Mesenchymal stem cell (in vitro differentiated cells and primary cell): ENCODE measurements around the gene STOX2.

Experiments used
- DNase-seq: peaks from one replicate; pipeline ENCODE4 v3.0.0-alpha.2; 2013
- H2AFZ ChIP-seq: one replicate; pipeline ENCODE4 v1.6.1; 2013; ENCODE audit warnings: low read depth, mild to moderate bottlenecking, control low read depth, inconsistent platforms, low read length, moderate library complexity
- H2AK5ac ChIP-seq: 2 replicates; pipeline ENCODE4 v1.6.1; 2013; ENCODE audit warnings: low read length, moderate library complexity, mild to moderate bottlenecking, inconsistent platforms; ENCODE audit not compliant: severe bottlenecking
- H2BK120ac ChIP-seq: one replicate; pipeline ENCODE4 v1.6.1; 2013; ENCODE audit warnings: low read depth, mild to moderate bottlenecking, inconsistent platforms, low read length, moderate library complexity
- H2BK12ac ChIP-seq, 2 experiments: one replicate each; pipeline ENCODE4 v1.6.1; 2013; ENCODE audit warnings: inconsistent platforms in 2 of 2, low read length in 2 of 2, mild to moderate bottlenecking in 2 of 2, moderate library complexity in 2 of 2, control low read depth in 1 of 2
- H2BK15ac ChIP-seq: one replicate; pipeline ENCODE4 v1.6.1; 2013; ENCODE audit warnings: mild to moderate bottlenecking, low read depth, inconsistent platforms; ENCODE audit not compliant: poor library complexity, severe bottlenecking
- H2BK5ac ChIP-seq: 2 replicates; pipeline ENCODE4 v1.6.1; 2013; ENCODE audit warnings: low read depth, mild to moderate bottlenecking, low read length, control low read depth, inconsistent platforms; ENCODE audit not compliant: poor library complexity, severe bottlenecking
- H3K14ac ChIP-seq, 2 experiments: one replicate each; pipeline ENCODE4 v1.6.1; 2013; ENCODE audit warnings: inconsistent platforms in 2 of 2, low read length in 2 of 2, control low read depth in 1 of 2, mild to moderate bottlenecking in 1 of 2, moderate library complexity in 1 of 2
- H3K18ac ChIP-seq, 2 experiments: one replicate each; pipeline ENCODE4 v1.6.1; 2013; ENCODE audit warnings: inconsistent platforms in 2 of 2, low read length in 2 of 2, control low read depth in 1 of 2, low read depth in 1 of 2, mild to moderate bottlenecking in 1 of 2
- H3K23ac ChIP-seq, 2 experiments: one replicate each; pipeline ENCODE4 v1.6.1; 2013; ENCODE audit warnings: inconsistent platforms in 2 of 2, low read length in 2 of 2, mild to moderate bottlenecking in 2 of 2, moderate library complexity in 2 of 2, control low read depth in 1 of 2
- H3K27ac ChIP-seq: 2 replicates; pipeline ENCODE4 v1.5.1; 2013; ENCODE audit warnings: mild to moderate bottlenecking, moderate library complexity, low read length, control low read depth, inconsistent platforms; ENCODE audit not compliant: poor library complexity, severe bottlenecking
- H3K27me3 ChIP-seq, 2 experiments: 2 replicates each; pipeline versions ENCODE4 v1.6.1 to v1.7.0; 2013; ENCODE audit warnings: low read length in 2 of 2, mild to moderate bottlenecking in 2 of 2, moderate library complexity in 2 of 2, control low read depth in 1 of 2, inconsistent platforms in 1 of 2; ENCODE audit not compliant: control insufficient read depth in 1 of 2, insufficient read depth in 1 of 2
- H3K36me3 ChIP-seq, 2 experiments: 2 replicates each; pipeline versions ENCODE4 v1.6.1 to v1.7.0; 2013; ENCODE audit warnings: low read length in 2 of 2, control low read depth in 1 of 2, inconsistent platforms in 1 of 2, low read depth in 1 of 2, mild to moderate bottlenecking in 1 of 2; ENCODE audit not compliant: insufficient read depth in 2 of 2, control insufficient read depth in 1 of 2
- H3K4ac ChIP-seq, 2 experiments: one replicate each; pipeline ENCODE4 v1.6.1; 2013; ENCODE audit warnings: inconsistent platforms in 2 of 2, low read length in 2 of 2, mild to moderate bottlenecking in 2 of 2, moderate library complexity in 2 of 2, control low read depth in 1 of 2, low read depth in 1 of 2
- H3K4me1 ChIP-seq: 2 replicates; pipeline ENCODE4 v1.6.1; 2013; ENCODE audit warnings: low read depth, low read length, control low read depth; ENCODE audit not compliant: control insufficient read depth, insufficient read depth
- H3K4me2 ChIP-seq: 2 replicates; pipeline ENCODE4 v1.6.1; 2013; ENCODE audit warnings: low read length, mild to moderate bottlenecking, inconsistent platforms; ENCODE audit not compliant: poor library complexity, severe bottlenecking
- H3K4me3 ChIP-seq, 2 experiments: 2 replicates each; pipeline versions ENCODE4 v1.5.1 to v1.7.0; 2013; ENCODE audit warnings: low read length in 2 of 2, mild to moderate bottlenecking in 2 of 2, control low read depth in 1 of 2, low read depth in 1 of 2; ENCODE audit not compliant: insufficient read depth in 1 of 2
- H3K79me1 ChIP-seq: replicated peaks from 2 replicates; pipeline ENCODE4 v1.6.1; 2013; ENCODE audit warnings: mild to moderate bottlenecking, control low read depth, low read length, inconsistent platforms; ENCODE audit not compliant: poor library complexity, severe bottlenecking
- H3K9ac ChIP-seq: 2 replicates; pipeline ENCODE4 v1.7.0; 2013; ENCODE audit warnings: mild to moderate bottlenecking, low read length, moderate library complexity
- H3K9me3 ChIP-seq: 2 replicates; pipeline ENCODE4 v1.7.0; 2013; ENCODE audit warnings: mild to moderate bottlenecking, low read length; ENCODE audit not compliant: control insufficient read depth
- H4K8ac ChIP-seq: one replicate; pipeline ENCODE4 v1.6.1; 2013; ENCODE audit warnings: inconsistent platforms, mild to moderate bottlenecking, low read length, moderate library complexity
- H4K91ac ChIP-seq: one replicate; pipeline ENCODE4 v1.6.1; 2013; ENCODE audit warnings: mild to moderate bottlenecking, low read length, inconsistent platforms
- WGBS: methylation state at CpG from one replicate; pipeline ENCODE4 v1.1.7; 2013; ENCODE audit warnings: mixed read lengths; 5-methylcytosine and 5-hydroxymethylcytosine counted together

STOX2 gene

GRCh38 chr4:183934761-183935160 lies 29.7 kb downstream of the STOX2 start:
- Histone ChIP-seq H3K4me2 (no peak overlapping the region), H3K9ac (no peak overlapping the region), H3K18ac (no peak overlapping the region), H2BK15ac (no peak overlapping the region), H2AK5ac (no peak overlapping the region), H3K36me3 (no peaks in the 10 kb centered on the region), H3K79me1 (no peaks in the 10 kb centered on the region), H2AFZ (no peak overlapping the region), H2BK12ac (no peak overlapping the region), H2BK5ac (no peak overlapping the region), H3K27ac (no peak overlapping the region), H3K14ac (no peak overlapping the region), H3K23ac (no peak overlapping the region), H3K4me1 (no peaks in the 10 kb centered on the region), H4K91ac (no peak overlapping the region), H3K9me3 (no peaks in the 10 kb centered on the region), H2BK120ac (no peak overlapping the region), H4K8ac (no peak overlapping the region), H3K27me3 (no peaks in the 10 kb centered on the region), H3K4ac (no peak overlapping the region), H3K4me3 (no peak overlapping the region)
- no peak for DNase-seq
- WGBS = 95% methylated on average over 5 of the region's 6 CpGs

GRCh38 chr4:183935355-183936005 lies 30.4 kb downstream of the STOX2 start:
- no peak overlapping the region for H2BK5ac ChIP-seq
- H3K4me3 ChIP-seq = no peak overlapping the region
- WGBS = 91% methylated on average over 2 of the region's 2 CpGs
- H3K4me1 ChIP-seq = no peaks in the 10 kb centered on the region
- H2BK120ac ChIP-seq = no peak overlapping the region
- H2BK12ac ChIP-seq = no peak overlapping the region
- H2BK15ac ChIP-seq = no peak overlapping the region
- no peaks in the 10 kb centered on the region for H3K79me1 ChIP-seq
- no peak overlapping the region for H3K18ac ChIP-seq
- H3K23ac ChIP-seq = no peak overlapping the region
- no peaks in the 10 kb centered on the region for H3K27me3 ChIP-seq
- no peaks in the 10 kb centered on the region for H3K9me3 ChIP-seq
- H3K14ac ChIP-seq = no peak overlapping the region
- no peak overlapping the region for H3K27ac ChIP-seq
- no peak overlapping the region for H2AK5ac ChIP-seq
- H3K4me2 ChIP-seq = no peak overlapping the region
- H3K4ac ChIP-seq = no peak overlapping the region
- no peak overlapping the region for H2AFZ ChIP-seq
- H3K36me3 ChIP-seq = no peaks in the 10 kb centered on the region
- no peak overlapping the region for H3K9ac ChIP-seq
- DNase-seq = no peak
- H4K8ac ChIP-seq = no peak overlapping the region
- H4K91ac ChIP-seq = no peak overlapping the region

GRCh38 chr4:183936047-183936446 lies 30.9 kb downstream of the STOX2 start:
- no peaks in the 10 kb centered on the region for H3K36me3 ChIP-seq
- H3K4me2 ChIP-seq = no peak overlapping the region
- WGBS = 61% methylated on average over 4 of the region's 6 CpGs
- no peak overlapping the region for H4K91ac ChIP-seq
- H2BK120ac ChIP-seq = no peak overlapping the region
- H3K4me3 ChIP-seq = no peak overlapping the region
- H3K79me1 ChIP-seq = no peaks in the 10 kb centered on the region
- H3K27me3 ChIP-seq = no peaks in the 10 kb centered on the region
- no peak overlapping the region for H2BK5ac ChIP-seq
- H2BK15ac ChIP-seq = no peak overlapping the region
- no peaks in the 10 kb centered on the region for H3K9me3 ChIP-seq
- no peak overlapping the region for H3K23ac ChIP-seq
- no peak overlapping the region for H3K9ac ChIP-seq
- H2AK5ac ChIP-seq = no peak overlapping the region
- H2BK12ac ChIP-seq = no peak overlapping the region
- H3K4ac ChIP-seq = no peak overlapping the region
- H2AFZ ChIP-seq = no peak overlapping the region
- H3K27ac ChIP-seq = no peak overlapping the region
- no peak overlapping the region for H4K8ac ChIP-seq
- H3K14ac ChIP-seq = no peak overlapping the region
- no peak overlapping the region for H3K18ac ChIP-seq
- no peak for DNase-seq
- H3K4me1 ChIP-seq = no peaks in the 10 kb centered on the region

- Histone ChIP-seq H3K27me3 (no peaks in the 10 kb centered on the region), H4K91ac (no peak overlapping the region), H3K4me3 (no peak overlapping the region), H3K79me1 (no peaks in the 10 kb centered on the region), H3K9me3 (no peaks in the 10 kb centered on the region), H2AK5ac (no peak overlapping the region), H3K4me1 (no peaks in the 10 kb centered on the region), H3K23ac (no peak overlapping the region), H2BK120ac (no peak overlapping the region), H2AFZ (no peak overlapping the region), H3K27ac (no peak overlapping the region), H3K18ac (no peak overlapping the region), H3K14ac (no peak overlapping the region), H4K8ac (no peak overlapping the region), H2BK15ac (no peak overlapping the region), H2BK5ac (no peak overlapping the region), H3K4ac (no peak overlapping the region), H2BK12ac (no peak overlapping the region), H3K36me3 (no peaks in the 10 kb centered on the region), H3K9ac (no peak overlapping the region), H3K4me2 (no peak overlapping the region)
- 94% methylated on average over 3 of the region's 3 CpGs for WGBS
- peak; percentile 9 for DNase-seq
Observed at GRCh38 chr4:183936574-183937345, 31.7 kb downstream of the STOX2 start.
